ENCODE results near the gene HYOU1.
"Not testable (repeated sequence)": the region's sequence is repeated elsewhere in the genome, so short reads cannot be mapped to it uniquely, and the experiment has no call there.

The HYOU1 gene

DNA sequence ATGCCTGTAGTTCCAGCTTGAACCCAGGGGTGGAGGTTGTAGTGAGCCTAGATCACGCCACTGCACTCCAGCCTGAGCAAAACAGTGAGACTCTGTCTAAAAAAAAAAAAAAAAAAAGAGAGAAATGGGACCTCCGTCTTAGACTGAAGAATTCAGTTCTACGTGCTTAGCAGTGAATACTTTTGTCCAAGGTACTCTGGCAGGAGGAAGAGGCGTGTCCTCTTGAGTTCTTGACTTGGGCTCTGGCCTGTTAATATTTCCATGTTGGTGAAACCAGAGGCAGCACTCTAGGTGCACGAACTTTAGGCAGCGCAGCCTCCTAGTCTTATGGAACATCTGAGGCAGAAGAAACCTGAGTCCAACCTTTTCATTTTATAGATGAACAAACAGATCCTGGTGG is 30.1 kb upstream of the HYOU1 start:
- DNase-seq: no peak

- DNase-seq: no peak
These were observed 28.4 kb upstream of the HYOU1 start for GRCh38 chr11:119085437-119085847.

- peak; percentile 96 for DNase-seq
These were observed 27.8 kb upstream of the HYOU1 start, which contains the start of gene HMBS for GRCh38 chr11:119084663-119085436. HMBS (plus strand) TSS chr11:119084881; CDS start chr11:119085034, 153 bp downstream.

DNA sequence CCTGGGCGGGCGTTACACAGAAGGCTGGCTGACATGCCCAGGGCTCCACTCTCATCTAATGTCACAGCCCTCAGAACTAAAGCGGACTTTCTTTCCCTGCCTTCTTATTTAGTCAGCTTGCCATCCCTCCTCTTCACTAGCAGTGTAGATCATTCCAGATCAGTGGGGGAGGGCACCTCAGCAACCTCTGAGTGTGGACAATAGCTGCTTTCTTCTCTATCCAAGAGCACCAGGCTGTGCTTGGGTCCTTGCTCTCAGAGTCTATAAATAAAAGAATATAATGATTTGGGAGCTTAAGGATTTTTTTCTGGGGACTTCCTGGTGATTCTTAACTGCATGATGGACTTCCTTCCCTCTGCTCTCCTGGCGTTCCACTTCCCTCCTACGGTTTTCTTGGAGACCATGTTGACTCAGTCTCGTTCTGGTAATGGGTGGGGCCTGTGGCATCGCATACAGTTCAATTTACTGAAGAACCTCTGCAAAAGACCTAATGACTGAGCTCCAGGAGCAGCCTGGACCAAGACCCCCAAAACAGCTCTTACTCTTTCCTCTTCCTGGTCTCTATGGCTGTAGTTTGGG is 24.8 kb upstream of the HYOU1 start:
- DNase-seq: peak; percentile 72

GRCh38 chr11:119078675-119079420 is 21.8 kb upstream of the HYOU1 start:
- DNase-seq: no peak

- DNase-seq: no peak
These were observed 20.8 kb upstream of the HYOU1 start for GRCh38 chr11:119077839-119078238.

DNA sequence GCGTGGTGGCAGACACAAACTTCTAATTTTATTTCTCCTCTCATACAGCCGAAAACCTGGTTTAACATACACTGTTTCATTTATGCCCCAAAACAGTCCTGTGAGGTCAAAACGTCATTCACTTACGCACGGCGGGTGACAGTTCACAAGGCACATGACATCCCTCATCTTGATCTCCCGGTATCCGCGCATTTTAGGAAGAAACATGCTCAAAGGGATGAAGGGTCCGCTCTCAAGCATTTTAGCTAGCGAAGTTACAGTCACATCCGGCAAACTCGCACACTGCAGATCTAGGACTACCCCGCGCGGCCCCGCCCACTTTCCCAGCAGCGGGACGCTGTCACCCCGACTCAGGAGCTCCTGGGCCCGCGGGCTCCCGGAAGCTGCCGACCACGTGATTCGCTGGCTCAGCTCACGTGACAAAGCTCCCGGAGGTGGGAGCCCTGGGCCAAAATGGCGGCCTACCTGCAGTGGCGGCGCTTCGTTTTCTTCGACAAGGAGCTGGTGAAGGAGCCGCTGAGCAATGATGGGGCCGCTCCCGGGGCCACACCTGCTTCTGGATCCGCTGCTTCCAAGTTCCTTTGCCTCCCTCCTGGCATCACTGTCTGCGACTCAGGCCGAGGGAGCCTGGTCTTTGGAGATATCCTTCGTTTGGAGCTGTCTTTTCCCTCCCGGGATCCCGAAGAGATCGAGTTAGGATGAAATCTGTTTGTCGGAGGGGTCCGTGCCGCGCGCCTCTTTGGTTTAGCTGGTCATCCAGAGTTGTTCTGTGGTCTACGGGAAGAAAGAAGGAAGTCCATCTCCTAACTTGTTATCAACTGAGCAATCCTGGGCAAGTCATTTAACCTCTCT is 10.6 kb upstream of the HYOU1 start, which contains the start of gene VPS11:
Gene VPS11, plus strand, starts transcription at position 448 of the 852 bp plus-strand sequence. Its CDS starts 6 bp downstream, at position 454.
- peak; percentile 95 for DNase-seq

DNA sequence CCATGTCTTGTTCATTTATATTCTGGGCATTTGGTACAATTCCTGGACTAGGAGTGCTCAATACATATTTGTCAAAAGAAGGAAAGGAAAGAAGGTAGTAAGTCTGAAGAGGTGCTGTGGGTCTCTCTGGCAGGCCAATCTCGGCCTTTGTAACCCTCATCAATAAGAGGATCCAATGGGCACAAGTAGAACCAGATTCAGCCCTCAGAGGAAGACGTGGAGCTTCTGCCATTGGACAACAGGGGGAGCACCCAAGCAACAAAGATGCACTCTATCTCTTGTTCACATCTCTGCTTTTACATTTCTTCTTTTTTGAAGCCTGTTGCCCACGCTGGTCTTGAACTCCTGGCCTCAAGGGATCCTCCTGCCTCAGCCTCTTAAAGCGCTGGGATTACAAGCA is 8.4 kb upstream of the HYOU1 start:
- no peak for DNase-seq

GRCh38 chr11:119062779-119063178 is 5.8 kb upstream of the HYOU1 start:
- DNase-seq: no peak

- DNase-seq: no peak
These were observed 4.3 kb upstream of the HYOU1 start for GRCh38 chr11:119061256-119061655.

DNA sequence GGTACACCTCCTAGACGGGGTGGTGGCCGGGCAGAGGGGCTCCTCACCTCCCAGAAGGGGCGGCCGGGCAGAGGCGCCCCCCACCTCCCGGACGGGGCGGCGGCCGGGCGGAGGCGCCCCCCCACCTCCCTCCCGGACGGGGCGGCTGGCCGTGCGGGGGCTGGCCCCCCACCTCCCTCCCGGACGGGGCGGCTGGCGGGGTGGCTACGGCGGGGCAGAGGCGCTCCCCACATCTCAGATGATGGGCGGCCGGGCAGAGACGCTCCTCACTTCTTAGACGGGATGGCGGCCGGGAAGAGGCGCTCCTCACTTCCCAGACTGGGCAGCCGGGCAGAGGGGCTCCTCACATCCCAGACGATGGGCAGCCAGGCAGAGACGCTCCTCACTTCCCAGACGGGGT is 2.1 kb upstream of the HYOU1 start:
- DNase-seq: not testable (repeated sequence)

GRCh38 chr11:119056421-119056999 is 495 bp downstream of the HYOU1 start:
- no peak for DNase-seq

- no peak for DNase-seq
These were observed 1.1 kb downstream of the HYOU1 start for GRCh38 chr11:119055901-119056300.

DNA sequence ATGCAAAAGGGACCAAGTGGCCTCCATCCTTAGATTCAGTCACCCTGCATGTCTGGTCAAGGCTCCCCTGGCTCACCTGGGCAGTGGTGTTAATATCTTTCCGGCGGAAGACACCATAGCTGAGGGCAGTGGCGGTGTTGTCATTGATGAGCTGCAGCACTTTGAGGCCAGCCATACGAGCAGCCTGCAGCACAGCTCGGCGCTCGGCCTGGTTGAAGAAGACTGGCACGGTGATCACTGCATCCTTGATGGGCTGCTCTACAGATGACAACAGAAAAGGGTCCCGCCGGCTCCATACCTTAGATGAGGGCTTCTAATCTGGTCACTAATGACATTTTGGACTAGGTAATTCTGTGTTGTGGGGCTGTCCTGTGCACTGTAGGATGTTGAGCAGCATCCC is 2.6 kb downstream of the HYOU1 start:
- no peak for DNase-seq

- no peak for DNase-seq
These were observed 4.7 kb downstream of the HYOU1 start for GRCh38 chr11:119052163-119052814.

GRCh38 chr11:119051440-119052162 is 5.4 kb downstream of the HYOU1 start:
- DNase-seq: no peak

GRCh38 chr11:119049081-119049480 is 7.9 kb downstream of the HYOU1 start:
- DNase-seq: no peak

- no peak for DNase-seq
These were observed 8.4 kb downstream of the HYOU1 start for GRCh38 chr11:119048644-119049043.

DNA sequence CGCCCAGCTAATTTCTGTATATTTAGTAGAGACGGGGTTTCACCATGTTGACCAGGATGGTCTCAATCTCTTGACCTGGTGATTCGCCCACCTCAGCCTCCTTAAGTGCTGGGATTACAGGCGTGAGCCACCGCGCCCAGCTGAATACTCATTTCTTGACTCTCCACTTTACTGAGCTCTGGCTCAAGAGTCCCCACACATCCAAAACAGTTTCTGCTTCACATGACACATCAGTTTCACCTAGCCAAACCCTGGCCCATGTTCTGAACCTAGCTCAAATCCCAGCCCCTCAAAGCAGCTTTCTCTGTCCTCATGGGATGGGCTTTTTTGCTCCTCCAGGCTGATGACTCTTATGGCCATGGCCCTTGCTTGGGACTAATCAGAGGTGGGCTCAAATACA is 9.8 kb downstream of the HYOU1 start:
- no peak for DNase-seq

DNA sequence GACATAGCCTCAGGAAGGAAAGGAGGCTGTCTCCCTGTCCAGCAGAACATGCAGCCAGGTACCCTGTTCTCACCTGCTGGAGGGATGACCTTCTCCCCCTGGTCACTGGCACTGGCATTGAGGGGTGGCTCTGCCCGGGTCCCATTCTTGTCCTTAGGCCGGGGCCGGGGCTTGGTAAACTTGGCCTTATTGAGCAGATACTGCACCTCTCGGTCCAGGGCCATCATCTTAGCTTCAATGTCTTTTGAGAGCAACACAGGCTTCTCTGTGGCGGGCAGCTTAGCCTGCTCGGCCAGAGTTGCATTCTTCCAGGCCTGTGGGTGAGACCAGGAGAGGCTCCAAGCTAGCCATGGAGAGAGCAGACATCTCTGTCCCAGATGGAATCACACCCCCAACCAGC is 10.5 kb downstream of the HYOU1 start:
- no peak for DNase-seq

- no peak for DNase-seq
These were observed 12.3 kb downstream of the HYOU1 start for GRCh38 chr11:119044708-119045107.
